Neuronal stem cell (in vitro differentiated cells): ENCODE measurements around the gene TYMP.

Experiments used
- DNase-seq: peaks from one replicate; pipeline ENCODE4 v3.0.0-alpha.2; 2013; ENCODE audit warnings: low spot score
- H2AFZ ChIP-seq: one replicate; pipeline ENCODE4 v1.6.1; 2013; ENCODE audit warnings: mild to moderate bottlenecking, low read length, inconsistent platforms
- H2AK5ac ChIP-seq: 2 replicates; pipeline ENCODE4 v1.6.1; 2013; ENCODE audit warnings: low read depth, mild to moderate bottlenecking, inconsistent platforms, low read length, moderate library complexity, mixed read lengths
- H2BK120ac ChIP-seq: 2 replicates; pipeline ENCODE4 v1.6.1; 2013; ENCODE audit warnings: low read depth, mild to moderate bottlenecking, inconsistent platforms, low read length, moderate library complexity, mixed read lengths
- H2BK12ac ChIP-seq: one replicate; pipeline ENCODE4 v1.6.1; 2013; ENCODE audit warnings: low read length, inconsistent platforms
- H2BK15ac ChIP-seq: 2 replicates; pipeline ENCODE4 v1.6.1; 2013; ENCODE audit warnings: mild to moderate bottlenecking, low read length, inconsistent platforms, mixed read lengths
- H2BK5ac ChIP-seq: one replicate; pipeline ENCODE4 v1.6.1; 2013; ENCODE audit warnings: inconsistent platforms, mild to moderate bottlenecking, low read length, moderate library complexity
- H3K14ac ChIP-seq: one replicate; pipeline ENCODE4 v1.6.1; 2013; ENCODE audit warnings: low read length, inconsistent platforms
- H3K18ac ChIP-seq: 2 replicates; pipeline ENCODE4 v1.6.1; 2013; ENCODE audit warnings: low read length, inconsistent platforms
- H3K23ac ChIP-seq: 2 replicates; pipeline ENCODE4 v1.6.1; 2013; ENCODE audit warnings: low read depth, mild to moderate bottlenecking, mixed read lengths, low read length, inconsistent platforms; ENCODE audit not compliant: poor library complexity
- H3K27ac ChIP-seq: replicated peaks from 3 replicates; pipeline ENCODE4 v1.5.1; 2013; ENCODE audit warnings: low read length, inconsistent platforms
- H3K27me3 ChIP-seq, 3 experiments: 2 replicates each; pipeline ENCODE4 v1.6.1; 2013; ENCODE audit warnings: low read length in 3 of 3, mild to moderate bottlenecking in 2 of 3, inconsistent platforms in 1 of 3, low read depth in 1 of 3, mixed read lengths in 1 of 3, moderate library complexity in 1 of 3; ENCODE audit not compliant: control insufficient read depth in 3 of 3, insufficient read depth in 3 of 3
- H3K36me3 ChIP-seq, 2 donors: replicated peaks in 1 of 2; 2 replicates each; pipeline ENCODE4 v1.6.1; 2013; ENCODE audit warnings: low read length in 2 of 2; ENCODE audit not compliant: control insufficient read depth in 2 of 2, insufficient read depth in 2 of 2
- H3K4ac ChIP-seq: 2 replicates; pipeline ENCODE4 v1.6.1; 2013; ENCODE audit warnings: inconsistent platforms, mild to moderate bottlenecking, low read length, moderate library complexity
- H3K4me1 ChIP-seq, 2 donors: 1 replicate in 1 of 2; 2 replicates in 1 of 2; pipeline ENCODE4 v1.6.1; 2013; ENCODE audit warnings: low read length in 2 of 2, low read depth in 1 of 2; ENCODE audit not compliant: control insufficient read depth in 2 of 2, insufficient read depth in 1 of 2
- H3K4me2 ChIP-seq: one replicate; pipeline ENCODE4 v1.6.1; 2013; ENCODE audit warnings: mild to moderate bottlenecking, low read length, inconsistent platforms; ENCODE audit not compliant: insufficient read depth, poor library complexity, severe bottlenecking
- H3K4me3 ChIP-seq, 2 donors: 2 replicates each; pipeline ENCODE4 v1.5.1; 2013; ENCODE audit warnings: low read length in 2 of 2, mild to moderate bottlenecking in 2 of 2, inconsistent platforms in 1 of 2, moderate library complexity in 1 of 2
- H3K79me1 ChIP-seq: one replicate; pipeline ENCODE4 v1.6.1; 2013; ENCODE audit warnings: low read depth, mild to moderate bottlenecking, inconsistent platforms, low read length, moderate library complexity
- H3K9ac ChIP-seq: one replicate; pipeline ENCODE4 v1.6.1; 2013; ENCODE audit warnings: mild to moderate bottlenecking, low read depth, low read length, inconsistent platforms; ENCODE audit not compliant: poor library complexity
- H3K9me3 ChIP-seq, 2 donors: replicated peaks in 1 of 2; 2 replicates each; pipeline versions ENCODE3 to v1.6.1; 2013; ENCODE audit warnings: low read length in 2 of 2, mild to moderate bottlenecking in 2 of 2, inconsistent platforms in 1 of 2, low read depth in 1 of 2, mixed read lengths in 1 of 2, moderate library complexity in 1 of 2; ENCODE audit not compliant: control insufficient read depth in 2 of 2, insufficient read depth in 1 of 2
- H4K8ac ChIP-seq: one replicate; pipeline ENCODE4 v1.6.1; 2013; ENCODE audit warnings: low read depth, mild to moderate bottlenecking, inconsistent platforms, low read length, moderate library complexity
- H4K91ac ChIP-seq: one replicate; pipeline ENCODE4 v1.6.1; 2013; ENCODE audit warnings: low read length, low read depth, mild to moderate bottlenecking, inconsistent platforms; ENCODE audit not compliant: poor library complexity
- WGBS, 2 donors: extraction: QIAGEN DNeasy Blood & Tissue Kit; methylation state at CpG; one replicate each; pipeline ENCODE4 v1.1.7; 2013; ENCODE audit warnings: missing lambda C conversion rate in 2 of 2, mixed read lengths in 1 of 2; ENCODE audit not compliant: insufficient read length in 2 of 2, insufficient replicate concordance in 1 of 2; ENCODE audit errors: extremely low coverage in 2 of 2; 5-methylcytosine and 5-hydroxymethylcytosine counted together

Gene TYMP

DNA sequence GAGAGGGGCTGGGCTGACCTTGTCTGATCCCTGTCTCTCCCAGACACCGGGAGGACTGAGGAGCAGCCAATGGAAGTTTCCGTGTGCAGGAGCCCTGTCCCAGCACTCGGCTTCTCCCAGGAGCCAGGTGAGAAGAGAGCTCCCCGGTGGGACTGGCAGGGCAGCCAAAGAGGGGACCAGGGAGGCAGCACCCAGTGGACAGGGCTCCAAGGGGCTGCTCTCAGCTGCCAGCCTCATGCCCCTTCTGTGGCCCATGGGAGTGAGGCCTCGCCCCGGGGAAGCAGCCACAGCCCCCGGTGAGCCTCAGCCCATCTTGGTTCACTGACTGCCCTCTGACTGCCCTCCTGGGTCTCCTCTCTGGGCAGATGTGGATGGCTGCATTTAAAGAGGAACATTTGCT lies 11.2 kb downstream of the TYMP start:
- no peak for DNase-seq
- H3K4ac ChIP-seq, result no peak overlapping the region
- H2BK15ac ChIP-seq, result no peak overlapping the region
- no peak overlapping the region for H3K14ac ChIP-seq
- no peak overlapping the region for H2AK5ac ChIP-seq
- no peak overlapping the region for H2BK12ac ChIP-seq
- H3K79me1 ChIP-seq, result peaks cover 25% of the 10 kb centered on the region
- no peak overlapping the region for H4K8ac ChIP-seq
- no peaks in the 10 kb centered on the region for H3K9me3 ChIP-seq
- peaks cover 63 to 84% of the 10 kb centered on the region in 2 donors for H3K36me3 ChIP-seq
- no peak overlapping the region for H3K23ac ChIP-seq
- H3K27ac ChIP-seq, result no peak overlapping the region
- H3K4me2 ChIP-seq, result no peak overlapping the region
- H2AFZ ChIP-seq, result no peak overlapping the region
- no peak overlapping the region for H4K91ac ChIP-seq
- H2BK120ac ChIP-seq, result no peak overlapping the region
- no peak overlapping the region for H3K4me3 ChIP-seq
- no peaks in the 10 kb centered on the region for H3K27me3 ChIP-seq
- H2BK5ac ChIP-seq, result no peak overlapping the region
- H3K18ac ChIP-seq, result no peak overlapping the region
- H3K4me1 ChIP-seq, result no peaks in the 10 kb centered on the region
- no CpG with 5 or more reads among the region's 7 CpGs for WGBS, 2 donors
- H3K9ac ChIP-seq, result no peak overlapping the region

GRCh38 chr22:50517495-50518260 lies 12.1 kb downstream of the TYMP start:
- Histone ChIP-seq H3K9me3 (no peaks in the 10 kb centered on the region), H3K27ac (no peak overlapping the region), H3K18ac (no peak overlapping the region), H4K8ac (no peak overlapping the region), H3K4me1 (no peaks in the 10 kb centered on the region), H2BK15ac (no peak overlapping the region), H4K91ac (no peak overlapping the region), H3K4me3 (peak overlapping the region in 1 of 2 donors; percentile 19), H3K4me2 (no peak overlapping the region), H3K4ac (no peak overlapping the region), H3K27me3 (no peaks in the 10 kb centered on the region), H2BK120ac (no peak overlapping the region), H3K23ac (no peak overlapping the region), H2AK5ac (no peak overlapping the region), H3K9ac (no peak overlapping the region), H2BK5ac (no peak overlapping the region), H3K79me1 (peaks cover 29% of the 10 kb centered on the region), H2AFZ (no peak overlapping the region), H3K36me3 (peaks cover 54 to 79% of the 10 kb centered on the region in 2 donors), H3K14ac (no peak overlapping the region), H2BK12ac (no peak overlapping the region)
- DNase-seq, result no peak
- WGBS, 2 donors, result no CpG with 5 or more reads among the region's 20 CpGs

DNA sequence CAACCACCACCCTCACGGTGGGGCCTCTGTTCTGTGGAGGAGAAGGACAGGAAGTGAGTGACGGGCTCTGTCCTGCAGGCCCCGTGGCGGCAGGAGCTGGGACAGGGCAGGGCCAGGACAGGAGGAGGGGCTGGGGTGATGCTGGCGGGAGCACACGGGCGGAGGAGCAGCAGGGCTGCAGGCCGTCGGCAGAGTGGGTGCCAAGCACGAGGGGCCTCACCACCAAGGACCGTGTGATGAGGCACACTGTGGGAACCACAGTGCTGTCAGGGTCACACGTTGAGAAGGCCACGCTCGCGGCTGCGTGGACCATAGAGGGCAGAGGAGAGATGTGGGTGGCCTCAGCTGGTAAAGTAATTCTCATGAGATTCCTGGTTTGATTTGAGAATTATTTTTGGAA lies 12.9 kb downstream of the TYMP start:
- no CpG with 5 or more reads among the region's 16 CpGs for WGBS, 2 donors
- Histone ChIP-seq H3K18ac (no peak overlapping the region), H2AFZ (no peak overlapping the region), H3K4me3 (no peak overlapping the region), H3K4ac (no peak overlapping the region), H3K79me1 (peaks cover 28% of the 10 kb centered on the region), H3K4me2 (no peak overlapping the region), H2BK15ac (no peak overlapping the region), H3K14ac (no peak overlapping the region), H3K9me3 (no peaks in the 10 kb centered on the region), H2BK12ac (no peak overlapping the region), H3K36me3 (peaks cover 50 to 79% of the 10 kb centered on the region in 2 donors), H3K27me3 (peaks cover 0 to 2% (median 0%) of the 10 kb centered on the region in 3 experiments), H3K4me1 (no peaks in the 10 kb centered on the region), H3K9ac (no peak overlapping the region), H2BK120ac (no peak overlapping the region), H3K23ac (no peak overlapping the region), H3K27ac (no peak overlapping the region), H4K8ac (no peak overlapping the region), H2AK5ac (no peak overlapping the region), H2BK5ac (no peak overlapping the region), H4K91ac (no peak overlapping the region)
- DNase-seq, result no peak

DNA sequence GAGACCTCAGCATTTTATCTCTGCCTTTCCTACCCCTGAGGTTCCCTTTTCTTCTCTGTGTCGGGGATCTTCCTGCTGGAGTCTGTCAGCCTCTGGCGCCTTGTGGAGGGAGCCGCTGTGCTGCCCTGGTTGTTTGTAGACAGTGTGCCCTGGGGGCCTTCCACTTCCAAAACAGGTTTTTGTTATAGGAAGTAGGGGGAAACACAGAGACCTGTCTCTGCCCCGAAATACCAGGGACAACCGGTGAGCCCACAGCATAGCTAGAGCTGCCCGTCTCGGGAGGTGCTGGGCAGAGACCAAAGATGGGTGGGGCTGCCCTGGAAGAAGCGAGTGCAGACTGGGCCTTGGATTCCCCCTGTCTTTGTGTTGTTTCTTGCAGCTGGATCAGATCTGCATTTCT lies 13.7 kb downstream of the TYMP start:
- Histone ChIP-seq H3K36me3 (peaks cover 42 to 72% of the 10 kb centered on the region in 2 donors), H3K27ac (no peak overlapping the region), H3K4ac (no peak overlapping the region), H2BK15ac (no peak overlapping the region), H3K9me3 (no peaks in the 10 kb centered on the region), H2BK5ac (no peak overlapping the region), H3K14ac (no peak overlapping the region), H3K4me1 (no peaks in the 10 kb centered on the region), H2AK5ac (no peak overlapping the region), H3K18ac (no peak overlapping the region), H2BK12ac (no peak overlapping the region), H3K9ac (no peak overlapping the region), H3K27me3 (peaks cover 0 to 2% (median 0%) of the 10 kb centered on the region in 3 experiments), H4K91ac (no peak overlapping the region), H3K23ac (no peak overlapping the region), H2BK120ac (no peak overlapping the region), H4K8ac (no peak overlapping the region), H2AFZ (no peak overlapping the region), H3K79me1 (peaks cover 29% of the 10 kb centered on the region), H3K4me2 (no peak overlapping the region), H3K4me3 (no peak overlapping the region)
- no CpG with 5 or more reads among the region's 8 CpGs for WGBS, 2 donors
- DNase-seq, result no peak
